Kidney capillary endothelial cell (primary cell): ENCODE data around the gene CMTM1.
"Not testable (repeated sequence)": the region's sequence is repeated elsewhere in the genome, so short reads cannot be mapped to it uniquely, and the experiment has no call there.

Experiments used
- DNase-seq: peaks from one replicate; pipeline ENCODE4 v3.0.0-alpha.2; 2018; ENCODE audit warnings: low spot score

CMTM1 gene

DNA sequence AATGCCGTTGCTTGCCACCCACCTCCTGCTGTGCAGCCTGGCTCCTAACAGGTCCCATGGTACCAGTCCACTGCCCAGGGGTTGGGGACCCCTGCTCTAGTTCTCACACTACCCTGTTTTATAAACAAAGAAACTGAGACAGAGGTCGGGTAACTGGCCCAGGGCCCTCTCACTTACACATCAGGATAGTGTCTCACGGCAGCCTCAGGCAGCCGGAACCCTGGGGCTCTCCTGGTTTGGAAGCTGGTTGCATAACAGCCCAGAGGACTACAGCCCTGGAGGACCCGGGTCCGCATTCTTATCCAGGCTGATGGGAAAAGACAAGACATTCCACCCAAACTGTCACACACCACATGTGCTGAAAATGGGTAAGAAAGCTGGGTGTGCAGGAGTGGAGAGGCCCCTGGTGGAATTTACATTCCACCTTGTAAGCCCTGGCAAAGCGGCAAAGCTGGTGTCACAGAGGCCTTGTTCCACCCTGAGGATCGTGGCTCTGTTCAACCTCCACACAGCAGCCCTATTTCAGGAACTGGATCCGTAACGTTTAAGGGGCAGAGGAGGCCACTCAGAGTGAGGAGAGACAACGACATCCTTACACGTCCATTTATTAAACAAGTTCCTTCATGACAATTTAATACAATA lies 48.0 kb downstream of the CMTM1 start:
- no peak for DNase-seq

DNA sequence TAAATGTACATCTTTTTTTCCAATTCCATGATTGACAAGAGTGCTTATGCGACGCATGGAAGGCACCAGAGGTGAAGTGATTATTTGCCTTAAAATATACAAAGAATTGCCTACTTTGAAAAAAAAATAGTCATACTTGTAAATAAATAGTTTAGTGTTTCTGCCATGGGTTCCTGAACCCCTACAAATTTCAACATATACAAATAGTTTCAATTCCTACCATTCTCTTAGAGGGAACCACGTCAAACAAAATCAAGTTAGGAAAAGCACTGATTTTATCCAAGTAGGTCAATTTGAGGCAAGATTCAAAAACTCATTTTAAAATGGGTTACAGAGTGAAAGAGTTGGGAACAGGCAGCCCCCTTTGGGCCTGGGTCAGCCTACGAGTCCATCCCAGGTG lies 49.9 kb downstream of the CMTM1 start:
- no peak for DNase-seq

DNA sequence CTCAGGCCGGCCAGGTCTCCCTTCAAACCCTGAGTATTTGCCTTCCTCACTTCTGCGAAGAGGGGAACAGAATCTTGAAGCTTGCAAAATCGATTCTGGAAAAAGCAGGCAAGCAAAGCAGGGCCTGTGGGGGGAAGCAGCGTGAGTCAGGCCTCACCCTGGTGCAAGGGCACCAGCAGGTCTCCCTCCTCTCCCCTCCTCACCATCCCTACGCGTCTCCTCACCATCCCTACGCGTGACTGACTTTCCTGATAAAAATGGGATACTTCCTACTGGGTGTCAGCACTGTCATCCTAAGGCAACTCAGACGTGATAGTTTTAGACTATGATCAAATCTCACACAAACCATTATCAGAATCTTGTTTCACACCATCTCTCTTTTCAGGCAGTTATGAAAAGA lies 50.4 kb downstream of the CMTM1 start:
- no peak for DNase-seq

DNA sequence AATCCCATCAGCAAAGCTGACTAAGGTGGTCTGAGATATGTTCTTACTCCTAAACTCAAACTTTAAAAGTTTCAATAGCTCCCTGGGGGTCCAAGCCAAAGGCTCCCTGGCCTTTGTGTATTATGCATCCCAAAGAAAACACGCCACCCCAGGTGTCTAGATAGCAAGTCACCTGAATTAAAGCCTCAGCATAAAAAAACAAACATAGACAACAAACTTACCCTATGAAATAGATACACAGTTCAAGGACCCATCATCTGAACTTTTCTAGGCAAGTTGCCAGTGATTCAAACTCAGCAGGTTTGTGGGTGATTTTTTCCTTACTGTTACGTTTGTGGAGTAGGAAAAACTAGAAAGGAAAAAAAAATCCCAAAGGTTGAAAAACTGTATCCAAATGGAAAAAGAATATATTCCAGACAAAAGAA lies 50.8 kb downstream of the CMTM1 start:
- no peak for DNase-seq

DNA sequence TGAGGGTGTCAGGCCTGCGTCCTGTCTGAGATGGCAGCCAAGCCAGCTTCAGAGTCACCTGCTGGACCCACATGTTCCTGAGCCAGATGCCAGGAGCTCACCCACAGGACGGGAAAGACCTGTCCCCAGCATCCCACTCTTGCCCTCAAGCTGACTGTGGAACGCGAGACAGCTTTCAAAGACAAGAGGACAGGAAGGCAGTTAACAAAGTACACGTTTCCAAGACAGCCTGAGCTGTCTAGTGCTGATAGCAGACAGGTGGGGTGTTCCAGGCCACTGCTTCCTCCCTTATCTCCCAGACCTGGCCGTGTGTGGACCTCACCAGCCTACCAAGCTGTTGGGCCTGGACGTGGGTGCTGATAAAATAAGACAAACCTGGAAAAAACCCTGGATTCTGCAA lies 51.5 kb downstream of the CMTM1 start:
- DNase-seq = no peak

DNA sequence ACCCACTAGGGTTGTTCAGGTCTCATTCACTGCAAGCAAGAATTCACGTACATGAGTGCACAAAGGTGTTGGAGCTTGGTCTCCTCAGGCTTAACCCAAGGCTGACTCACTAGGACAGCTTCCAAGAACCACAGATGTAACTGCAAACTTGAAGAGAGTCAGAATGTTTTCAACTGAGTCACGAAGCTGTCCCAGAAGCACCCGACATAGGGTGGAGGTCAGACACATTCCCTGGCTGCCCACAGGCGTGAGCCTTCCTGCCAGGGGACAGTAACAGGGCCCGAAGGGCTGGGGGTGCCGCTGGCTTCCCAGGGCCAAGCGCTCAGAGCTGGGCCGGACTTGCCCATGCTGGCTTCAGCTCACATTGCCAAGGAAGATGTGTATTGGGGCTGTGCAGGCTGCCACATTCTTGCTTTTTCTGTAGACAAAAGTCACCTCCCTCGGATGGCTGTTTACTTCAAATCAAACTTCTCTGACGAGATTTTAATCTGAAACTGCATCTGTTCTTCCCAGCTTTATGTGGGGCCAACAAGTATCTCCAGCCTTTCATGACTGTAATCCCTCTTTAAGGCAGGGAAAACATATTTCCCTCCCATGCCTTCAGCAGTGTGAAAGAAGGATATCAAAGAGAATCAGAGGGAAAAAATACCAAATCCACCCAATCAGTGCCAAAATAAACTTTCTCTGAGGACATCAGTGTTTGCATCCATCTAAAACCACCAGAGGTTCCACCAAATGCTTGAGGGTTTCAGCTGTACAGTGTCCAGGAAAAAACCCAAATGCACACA lies 52.5 kb downstream of the CMTM1 start:
- no peak for DNase-seq

DNA sequence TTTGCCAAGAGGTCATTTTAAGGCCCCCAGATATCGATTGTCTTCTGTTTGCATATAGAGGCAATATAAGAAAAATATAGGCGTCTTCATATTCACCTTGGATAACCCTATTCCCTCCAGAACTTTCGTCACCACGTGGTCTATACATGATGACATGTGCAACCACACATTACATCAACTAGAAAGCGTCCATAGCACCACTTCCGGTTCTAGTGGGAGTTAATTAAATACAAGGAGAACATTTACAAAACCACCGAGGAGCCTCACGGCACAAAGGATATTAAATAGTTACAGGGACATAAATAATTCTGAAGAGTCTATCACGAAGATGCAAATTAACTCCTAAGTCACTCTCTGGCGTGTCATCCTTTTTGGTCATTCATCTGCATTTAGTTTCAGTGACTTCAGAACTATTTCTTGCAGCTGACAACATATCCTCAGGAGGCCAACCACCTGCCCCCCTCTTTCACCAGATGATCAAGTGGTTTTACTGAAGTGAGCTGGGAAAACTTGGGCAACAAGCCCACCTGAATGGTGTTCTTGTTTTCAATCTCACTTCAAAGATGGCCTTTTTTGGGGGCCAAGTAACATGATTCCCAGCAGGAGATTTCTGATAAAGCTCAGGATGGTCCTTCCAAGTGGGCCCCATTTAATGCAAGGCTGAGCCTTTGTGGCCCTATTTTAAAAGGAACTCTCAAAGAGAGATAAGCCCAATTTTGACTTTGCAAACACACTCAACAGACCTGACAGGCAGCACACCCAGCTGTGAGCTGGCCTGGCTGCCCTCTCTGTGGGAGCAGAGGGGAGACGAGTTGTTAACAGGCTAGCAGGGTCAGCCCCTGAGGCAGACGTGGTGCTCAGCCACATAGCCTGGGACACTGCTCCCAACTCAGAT lies 53.5 kb downstream of the CMTM1 start:
- no peak for DNase-seq

DNA sequence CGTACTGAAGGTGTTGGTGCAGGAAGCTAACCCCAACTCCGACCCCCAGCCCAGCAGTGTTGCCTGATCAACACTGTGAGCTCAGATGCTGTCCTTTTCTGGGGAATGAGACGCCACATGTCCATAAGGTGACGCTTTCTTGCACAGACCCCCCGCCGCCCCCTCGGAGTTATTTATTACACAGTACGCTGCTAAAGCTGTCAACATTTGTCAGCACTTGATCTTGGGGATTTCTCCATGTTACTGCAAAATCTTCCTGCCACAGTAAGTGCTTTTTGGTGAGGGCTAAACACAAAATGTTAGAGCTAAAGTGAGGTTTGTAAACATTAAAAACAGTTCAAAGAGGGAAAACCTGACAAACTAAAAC lies 54.2 kb downstream of the CMTM1 start:
- no peak for DNase-seq

DNA sequence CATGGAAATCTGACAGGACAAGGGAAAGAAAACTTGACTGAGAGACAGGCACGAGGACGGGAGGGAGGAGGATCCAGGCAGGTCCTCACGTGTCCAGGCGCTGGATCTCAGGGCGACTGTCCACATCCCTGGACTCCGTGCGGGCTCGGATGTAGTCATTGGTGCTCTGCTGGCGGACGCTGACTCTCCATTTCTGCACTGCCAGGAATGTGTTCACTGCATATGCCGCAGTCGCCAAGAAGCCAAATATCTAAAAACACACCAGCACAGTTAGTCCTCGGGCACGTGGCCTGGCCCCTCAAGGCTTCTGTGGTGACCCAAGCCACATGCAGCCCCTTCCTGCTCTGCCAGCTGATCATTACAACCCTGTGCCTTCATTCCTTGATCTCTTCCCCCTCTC lies 55.7 kb downstream of the CMTM1 start:
- DNase-seq = no peak

DNA sequence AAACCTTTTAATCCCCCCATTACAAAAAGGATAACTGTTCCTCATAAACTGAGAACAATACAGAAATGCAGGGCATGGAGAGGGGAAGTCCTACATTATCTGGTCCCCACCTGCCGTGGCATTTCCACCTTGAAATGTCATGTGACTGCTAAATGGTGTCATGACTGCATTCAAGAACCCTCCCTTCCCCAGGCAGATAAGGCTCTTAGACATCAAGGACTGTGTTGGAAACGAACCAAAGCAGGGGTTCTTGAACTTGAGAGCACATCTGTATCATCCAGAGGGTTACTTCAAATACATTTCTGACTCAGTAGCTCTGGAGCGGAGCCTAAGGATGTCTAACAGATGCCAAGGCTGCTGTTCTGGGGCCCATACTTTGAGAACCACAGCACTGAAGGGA lies 56.6 kb downstream of the CMTM1 start:
- no peak for DNase-seq

DNA sequence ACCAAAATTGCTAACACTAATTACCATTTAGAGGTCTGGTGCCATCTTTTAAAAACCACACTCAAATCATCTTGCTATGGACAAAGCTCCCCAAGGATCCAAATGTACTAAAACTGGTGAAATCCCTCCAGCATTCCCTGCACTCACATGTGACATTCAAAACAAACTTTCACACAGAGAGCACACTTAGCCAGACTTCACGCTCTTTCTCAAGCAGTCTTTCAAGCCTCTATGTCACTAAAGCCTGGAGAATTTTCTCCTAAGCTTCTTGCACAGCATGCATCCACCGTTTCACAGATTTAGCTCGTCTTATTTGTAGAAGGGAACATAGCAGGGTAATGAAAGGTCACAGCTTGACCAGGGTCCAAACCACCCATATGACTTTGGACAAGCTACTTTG lies 57.5 kb downstream of the CMTM1 start:
- DNase-seq = no peak

DNA sequence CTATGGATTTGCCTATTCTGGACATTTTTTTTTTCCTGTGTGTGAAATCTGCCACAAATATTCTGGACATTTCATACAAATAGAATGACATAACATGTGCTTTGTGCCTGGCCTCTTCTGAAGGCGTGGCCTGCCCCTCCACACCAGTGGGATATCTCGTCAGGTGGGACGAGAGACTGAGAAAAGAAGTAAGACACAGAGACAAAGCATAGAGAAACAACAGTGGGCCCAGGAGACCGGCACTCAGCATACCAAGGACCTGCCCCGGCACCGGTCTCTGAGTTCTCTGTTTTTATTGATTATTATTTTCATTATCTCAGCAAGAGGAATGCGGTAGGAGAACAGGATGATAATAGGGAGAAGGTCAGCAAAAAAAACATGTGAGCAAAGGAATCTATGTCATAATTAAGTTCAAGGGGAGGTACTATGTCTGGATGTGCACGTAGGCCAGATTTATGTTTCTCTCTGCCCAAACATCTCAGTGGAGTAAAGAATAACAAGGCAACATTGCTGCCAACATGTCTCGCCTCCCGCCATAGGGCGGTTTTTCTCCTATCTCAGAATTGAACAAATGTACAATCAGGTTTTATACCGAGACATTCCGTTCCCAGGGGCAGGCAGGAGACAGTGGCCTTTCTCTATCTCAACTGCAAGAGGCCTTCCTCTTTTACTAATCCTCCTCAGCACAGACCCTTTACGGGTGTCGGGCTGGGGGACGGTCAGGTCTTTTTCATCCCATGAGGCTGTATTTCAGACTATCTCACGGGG lies 61.6 kb downstream of the CMTM1 start:
- not testable (repeated sequence) for DNase-seq
